C4-2B (cell line): ENCODE measurements around the gene PRPF6.

Experiments
- H3K27ac ChIP-seq: fragments of 450-650 bp; 2 replicates; pipeline ENCODE4 v1.5.1; 2017
- CTCF ChIP-seq: fragments of 450-650 bp; conservative IDR thresholded peaks from 2 replicates; pipeline ENCODE4 v1.5.1; 2017; ENCODE audit warnings: mild to moderate bottlenecking
- ZFX ChIP-seq: fragments of 450-650 bp; IDR thresholded peaks from 2 replicates; pipeline ENCODE4 v1.6.1; 2017

The PRPF6 gene

GRCh38 chr20:64035933-64036345 is 55.0 kb downstream of the PRPF6 start, which contains the start of gene C20orf204:
C20orf204 (plus strand) TSS chr20:64036182; CDS start chr20:64036324, 142 bp downstream.
- H3K27ac ChIP-seq = no peak within 1 kb of the TSS
- no peak for TF ChIP-seq CTCF
- TF ChIP-seq ZFX = no peak

GRCh38 chr20:64036346-64037198 is 55.6 kb downstream of the PRPF6 start:
- no peak overlapping the region for H3K27ac ChIP-seq
- TF ChIP-seq CTCF (no peak), ZFX (no peak)

- H3K27ac ChIP-seq = no peak overlapping the region
- TF ChIP-seq ZFX = no peak
- no peak for TF ChIP-seq CTCF
Measured at GRCh38 chr20:64037199-64037497, 56.2 kb downstream of the PRPF6 start.

GRCh38 chr20:64037498-64038213 is 56.7 kb downstream of the PRPF6 start:
- TF ChIP-seq ZFX = no peak
- TF ChIP-seq CTCF = no peak
- H3K27ac ChIP-seq = no peak overlapping the region

- TF ChIP-seq CTCF = no peak
- no peak for TF ChIP-seq ZFX
- no peak overlapping the region for H3K27ac ChIP-seq
Measured at GRCh38 chr20:64038224-64038564, 57.3 kb downstream of the PRPF6 start.

DNA sequence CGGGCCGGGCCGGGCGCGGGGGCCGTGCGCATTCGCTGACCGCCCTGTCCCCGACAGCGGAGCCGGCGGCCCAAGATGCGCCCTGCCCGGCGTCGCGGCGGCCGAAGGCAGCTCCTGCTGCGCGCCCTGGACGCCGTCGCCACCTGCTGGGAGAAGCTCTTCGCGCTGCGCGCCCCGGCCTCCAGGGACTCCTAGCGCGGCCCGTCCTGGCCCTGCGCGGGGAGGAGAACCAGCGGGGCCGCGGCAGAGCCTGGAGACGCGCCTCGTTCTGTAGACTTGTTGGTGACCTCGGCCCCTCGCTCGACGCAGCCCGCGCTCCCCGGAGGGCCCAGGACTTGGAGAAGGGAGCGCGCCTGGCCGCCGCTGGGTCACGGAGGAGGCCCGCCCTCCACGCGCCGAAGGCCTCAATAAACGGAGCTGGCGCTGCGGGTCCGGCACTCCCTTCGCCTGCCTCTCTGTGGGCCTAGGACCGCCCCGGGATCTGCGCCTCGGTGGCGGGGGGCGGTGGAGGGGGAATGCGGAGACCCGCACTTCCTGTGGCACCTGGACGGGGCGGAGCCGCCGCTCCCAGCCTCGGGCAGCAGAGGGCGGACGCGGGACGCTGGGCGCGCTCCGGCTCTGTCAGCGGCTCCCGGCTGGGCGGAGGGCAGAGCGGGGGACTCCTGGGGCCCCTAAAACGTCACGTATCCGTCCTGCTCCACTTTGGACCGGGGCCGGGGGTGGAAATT is 57.8 kb downstream of the PRPF6 start:
- no peak overlapping the region for H3K27ac ChIP-seq
- TF ChIP-seq CTCF (peak; percentile 92), ZFX (peak; percentile 32; the same call in 1 of the 2 replicates)
